ENCODE results near the gene CCDC170.
"Not testable (repeated sequence)": the region's sequence is repeated elsewhere in the genome, so short reads cannot be mapped to it uniquely, and the experiment has no call there.

Gene CCDC170

GRCh38 chr6:151494235-151494935, 568 bp downstream of the CCDC170 start:
- DNase-seq, result no peak

GRCh38 chr6:151494936-151495320, 1.1 kb downstream of the CCDC170 start:
- DNase-seq, result no peak

GRCh38 chr6:151495380-151495779, 1.6 kb downstream of the CCDC170 start:
- DNase-seq, result no peak

GRCh38 chr6:151497905-151498304, 4.1 kb downstream of the CCDC170 start:
- DNase-seq, result no peak

- no peak for DNase-seq
These were observed 4.5 kb downstream of the CCDC170 start for GRCh38 chr6:151498327-151498726.

GRCh38 chr6:151499551-151499950, 5.7 kb downstream of the CCDC170 start:
- no peak for DNase-seq

- no peak for DNase-seq
These were observed 7.8 kb downstream of the CCDC170 start for GRCh38 chr6:151501511-151502136.

GRCh38 chr6:151502499-151502898, 8.7 kb downstream of the CCDC170 start:
- DNase-seq, result no peak

GRCh38 chr6:151506761-151507160, 12.9 kb downstream of the CCDC170 start:
- DNase-seq, result no peak

- no peak for DNase-seq
These were observed 15.2 kb downstream of the CCDC170 start for GRCh38 chr6:151509048-151509447.

- DNase-seq, result no peak
These were observed 18.7 kb downstream of the CCDC170 start for GRCh38 chr6:151512481-151512880.

GRCh38 chr6:151514000-151514730, 20.3 kb downstream of the CCDC170 start:
- no peak for DNase-seq

GRCh38 chr6:151518992-151519391, 25.2 kb downstream of the CCDC170 start:
- not testable (repeated sequence) for DNase-seq

- no peak for DNase-seq
These were observed 29.2 kb downstream of the CCDC170 start for GRCh38 chr6:151523034-151523433.

GRCh38 chr6:151524059-151524458, 30.2 kb downstream of the CCDC170 start:
- DNase-seq, result no peak

GRCh38 chr6:151534576-151534975, 40.8 kb downstream of the CCDC170 start:
- DNase-seq, result no peak

GRCh38 chr6:151535476-151536187, 41.8 kb downstream of the CCDC170 start:
- no peak for DNase-seq

GRCh38 chr6:151536188-151536479, 42.3 kb downstream of the CCDC170 start:
- DNase-seq, result no peak

GRCh38 chr6:151537556-151537955, 43.7 kb downstream of the CCDC170 start:
- no peak for DNase-seq

- DNase-seq, result no peak
These were observed 45.9 kb downstream of the CCDC170 start for GRCh38 chr6:151539506-151540268.

GRCh38 chr6:151544453-151544852, 50.6 kb downstream of the CCDC170 start:
- DNase-seq, result no peak

- not testable (repeated sequence) for DNase-seq
These were observed 51.1 kb downstream of the CCDC170 start for GRCh38 chr6:151544884-151545283.
